Measurements from ENCODE around the gene ARPC4. TPM values are rescaled to one million over a fixed set of nuclear protein-coding genes. Genes with fewer than 3 reads are reported as not detected.

The ARPC4 gene
- total RNA-seq: 190 and 245 TPM in 2 replicates

GRCh38 chr3:9792405-9793160 lies at the start of gene ARPC4, which contains the start of gene TADA3:
Gene ARPC4 (plus strand): TSS chr3:9793082. CDS start chr3:9793122, 40 bp downstream.
Gene TADA3 (minus strand): TSS chr3:9792473. CDS start chr3:9791466, 1,007 bp downstream.

GRCh38 chr3:9749645-9750555 lies 43.0 kb upstream of the ARPC4 start, which contains the start of gene OGG1:
Gene OGG1 (plus strand): TSS chr3:9749952. CDS start chr3:9750287, 335 bp downstream.

GRCh38 chr3:9769426-9770275 lies 23.2 kb upstream of the ARPC4 start, which contains the start of gene CAMK1:
Gene CAMK1 (minus strand): TSS chr3:9769947. CDS start chr3:9767749, 2,198 bp downstream.

GRCh38 chr3:9809615-9810432 lies 16.9 kb downstream of the ARPC4 start, which contains the start of gene TTLL3:
Gene TTLL3 (plus strand): TSS chr3:9810262. CDS start chr3:9810662, 400 bp downstream.

GRCh38 chr3:9843715-9844438 lies 51.0 kb downstream of the ARPC4 start, which contains the start of gene RPUSD3:
Gene RPUSD3 (minus strand): TSS chr3:9844008. CDS start chr3:9843990, 18 bp downstream.

Other genes with a start within 250 kb of the ARPC4 start
- under 0.01 TPM in 2 replicates for gene LHFPL4, start 239.3 kb upstream of the ARPC4 start, total RNA-seq
- gene MTMR14, start 143.6 kb upstream of the ARPC4 start, total RNA-seq: 41.4 and 48.4 TPM in 2 replicates
- not detected in 2 replicates for gene CPNE9, start 89.2 kb upstream of the ARPC4 start, total RNA-seq
- gene BRPF1, start 61.3 kb upstream of the ARPC4 start, total RNA-seq: 15.3 and 16.5 TPM in 2 replicates
- 20.9 and 27.3 TPM in 2 replicates for gene OGG1, start 43.1 kb upstream of the ARPC4 start, total RNA-seq
- 55.6 and 65.2 TPM in 2 replicates for gene CAMK1, start 23.1 kb upstream of the ARPC4 start, total RNA-seq
- gene TADA3, start 609 bp upstream of the ARPC4 start, total RNA-seq: 94.1 and 101 TPM in 2 replicates
- 34.7 and 37.2 TPM in 2 replicates for gene TTLL3, start 17.2 kb downstream of the ARPC4 start, total RNA-seq
- gene RPUSD3, start 50.9 kb downstream of the ARPC4 start, total RNA-seq: 32.4 and 39.3 TPM in 2 replicates
- 0.17 and 0.44 TPM in 2 replicates for gene CIDEC, start 87.2 kb downstream of the ARPC4 start, total RNA-seq
- gene JAGN1, start 97.5 kb downstream of the ARPC4 start, total RNA-seq: 32.4 and 35.1 TPM in 2 replicates
- 1.5 and 2.8 TPM in 2 replicates for gene IL17RE, start 109.8 kb downstream of the ARPC4 start, total RNA-seq
- 57.6 and 58.9 TPM in 2 replicates for gene IL17RC, start 124.0 kb downstream of the ARPC4 start, total RNA-seq
- gene CRELD1, start 140.8 kb downstream of the ARPC4 start, total RNA-seq: 16.0 and 47.8 TPM in 2 replicates
- 5.4 and 7.1 TPM in 2 replicates for gene PRRT3, start 159.3 kb downstream of the ARPC4 start, total RNA-seq
- 61.1 and 78.7 TPM in 2 replicates for gene EMC3, start 193.8 kb downstream of the ARPC4 start, total RNA-seq
- 2.8 and 25.7 TPM in 2 replicates for gene FANCD2, start 233.4 kb downstream of the ARPC4 start, total RNA-seq